HepG2 (cell line): ENCODE data around the gene BCORL1. TPM values are rescaled to one million over a fixed set of nuclear protein-coding genes. Genes with fewer than 3 reads are reported as not detected.

Experiments used
- AGO2 ChIP-seq: fragments of 200-400 bp; formaldehyde crosslinking; optimal IDR thresholded peaks from 2 replicates; pipeline ENCODE3; 2017; ENCODE audit warnings: mild to moderate bottlenecking, low read depth, low read length, moderate library complexity
- CAMTA2 ChIP-seq: sonication (generic); formaldehyde crosslinking; IDR thresholded peaks from 2 replicates; pipeline ENCODE4 v1.4.0; 2020; ENCODE audit warnings: mild to moderate bottlenecking, missing genetic modification reagents, borderline replicate concordance
- EP300 ChIP-seq, 3 experiments: sonication (generic) in 1 of 3; formaldehyde crosslinking in 1 of 3; IDR thresholded peaks; 2 replicates each; pipeline versions ENCODE4 v1.5.1 to v1.6.1; 2011 to 2020; ENCODE audit warnings: low read depth in 2 of 3, low read length in 2 of 3, borderline replicate concordance in 1 of 3, improper control_type of control experiment in 1 of 3, mild to moderate bottlenecking in 1 of 3, missing genetic modification reagents in 1 of 3, moderate library complexity in 1 of 3
- FOXC1 ChIP-seq: sonication (generic); formaldehyde crosslinking; IDR thresholded peaks from 2 replicates; pipeline ENCODE4 v1.8.0; 2022; ENCODE audit warnings: mild to moderate bottlenecking, missing genetic modification reagents, borderline replicate concordance
- HHEX ChIP-seq: IDR thresholded peaks from 2 replicates; pipeline ENCODE4 v1.6.1; 2016; ENCODE audit warnings: control low read depth
- MED1 ChIP-seq: sonication (generic); formaldehyde crosslinking; IDR thresholded peaks from 2 replicates; pipeline ENCODE4 v1.4.0; 2020; ENCODE audit warnings: missing genetic modification reagents
- NBN ChIP-seq: fragments of 450-650 bp; conservative IDR thresholded peaks from 2 replicates; pipeline ENCODE4 v1.6.1; 2017
- NCOA5 ChIP-seq: sonication (generic); formaldehyde crosslinking; IDR thresholded peaks from 2 replicates; pipeline ENCODE4 v1.4.0; 2020; ENCODE audit warnings: missing genetic modification reagents
- NFKB2 ChIP-seq: sonication (generic); formaldehyde crosslinking; IDR thresholded peaks from 2 replicates; pipeline ENCODE4 v1.4.0; 2020; ENCODE audit warnings: missing genetic modification reagents, borderline replicate concordance
- ONECUT2 ChIP-seq: sonication (generic); formaldehyde crosslinking; IDR thresholded peaks from 2 replicates; pipeline ENCODE4 v1.4.0; 2020; ENCODE audit warnings: missing genetic modification reagents
- RCOR2 ChIP-seq: IDR thresholded peaks from 2 replicates; pipeline ENCODE4 v1.6.1; 2016; ENCODE audit warnings: missing biosample characterization, missing genetic modification reagents
- SATB2 ChIP-seq: sonication (generic); formaldehyde crosslinking; IDR thresholded peaks from 2 replicates; pipeline ENCODE4 v1.5.0; 2020; ENCODE audit warnings: missing genetic modification reagents
- SMARCC2 ChIP-seq: fragments of 450-650 bp; IDR thresholded peaks from 2 replicates; pipeline ENCODE4 v1.6.1; 2017; ENCODE audit warnings: antibody characterized with exemption, mild to moderate bottlenecking
- SP1 ChIP-seq, 2 experiments: fragments of 450-650 bp in 1 of 2; sonication (generic) in 1 of 2; formaldehyde crosslinking in 1 of 2; IDR thresholded peaks; 2 replicates each; pipeline versions ENCODE4 v1.4.0 to v1.6.1; 2016 to 2020; ENCODE audit warnings: missing genetic modification reagents in 1 of 2
- ZFP36L1 ChIP-seq: sonication (generic); formaldehyde crosslinking; IDR thresholded peaks from 2 replicates; pipeline ENCODE4 v1.8.0; 2022; ENCODE audit warnings: mild to moderate bottlenecking, missing genetic modification reagents, moderate library complexity
- ZNF496 ChIP-seq: sonication (generic); formaldehyde crosslinking; IDR thresholded peaks from 2 replicates; pipeline ENCODE4 v1.8.1; 2023; ENCODE audit warnings: mild to moderate bottlenecking, moderate library complexity, missing genetic modification reagents; ENCODE audit not compliant: insufficient replicate concordance
- ZNF660 ChIP-seq: sonication (generic); formaldehyde crosslinking; IDR thresholded peaks from 2 replicates; pipeline ENCODE4 v1.5.1; 2020; ENCODE audit warnings: mild to moderate bottlenecking, low read depth, missing genetic modification reagents, borderline replicate concordance
- ZNF672 ChIP-seq: sonication (generic); formaldehyde crosslinking; IDR thresholded peaks from 2 replicates; pipeline ENCODE4 v1.8.1; 2022; ENCODE audit warnings: missing genetic modification reagents
- ZNF790 ChIP-seq: sonication (generic); formaldehyde crosslinking; IDR thresholded peaks from 2 replicates; pipeline ENCODE4 v1.8.0; 2022; ENCODE audit warnings: missing genetic modification reagents, mild to moderate bottlenecking, borderline replicate concordance
- polyA plus RNA-seq, 8 experiments: library from polyadenylated mRNA; depleted of rRNA in 3 of 8; stranded (reverse) in 7 of 8; unstranded in 1 of 8; fragments of >200 nt; fragmentation: Illumina TruSeq in 4 of 8; extraction: Trizol in 4 of 8; gene quantifications; 2 replicates each; pipeline versions ENCODE4 v1.2.1 to v1.2.3, GENCODE V29; 2011 to 2016; ENCODE audit warnings: low read depth in 4 of 8, missing spikeins in 1 of 8, mixed read lengths in 1 of 8; ENCODE audit not compliant: insufficient read depth in 1 of 8
- total RNA-seq, 5 experiments: library from RNA; depleted of rRNA; stranded (reverse); fragments of >200 nt; fragmentation: Illumina TruSeq; extraction: Trizol; gene quantifications; 2 replicates each; pipeline ENCODE4 v1.2.3, GENCODE V29; 2016; ENCODE audit warnings: low read depth in 1 of 5
- TF ChIP-seq, protein P1 (sequence below): sonication (generic); formaldehyde crosslinking; IDR thresholded peaks from 2 replicates; pipeline ENCODE4 v1.4.0; 2020; ENCODE audit warnings: mild to moderate bottlenecking, missing genetic modification reagents
- TF ChIP-seq, protein P2 (sequence below): sonication (generic); formaldehyde crosslinking; IDR thresholded peaks from 2 replicates; pipeline ENCODE4 v1.8.0; 2022; ENCODE audit warnings: missing genetic modification reagents, mild to moderate bottlenecking, inconsistent platforms, borderline replicate concordance
- TF ChIP-seq, protein P3 (sequence below): sonication (generic); formaldehyde crosslinking; IDR thresholded peaks from 2 replicates; pipeline ENCODE4 v1.4.0; 2020; ENCODE audit warnings: missing genetic modification reagents
- TF ChIP-seq, protein P4 (sequence below): sonication (generic); formaldehyde crosslinking; IDR thresholded peaks from 2 replicates; pipeline ENCODE4 v1.8.0; 2022; ENCODE audit warnings: missing genetic modification reagents, low read depth, mild to moderate bottlenecking, borderline replicate concordance
- TF ChIP-seq, protein P5 (sequence below): sonication (generic); formaldehyde crosslinking; IDR thresholded peaks from 2 replicates; pipeline ENCODE4 v1.4.0; 2020; ENCODE audit warnings: missing genetic modification reagents

Gene BCORL1
- total and polyA plus RNA-seq, 2 of the 13 experiments (the other 11 are each of a cell fraction or from before 2014, with no cell fraction given), result 0.67 to 1.4 TPM

DNA sequence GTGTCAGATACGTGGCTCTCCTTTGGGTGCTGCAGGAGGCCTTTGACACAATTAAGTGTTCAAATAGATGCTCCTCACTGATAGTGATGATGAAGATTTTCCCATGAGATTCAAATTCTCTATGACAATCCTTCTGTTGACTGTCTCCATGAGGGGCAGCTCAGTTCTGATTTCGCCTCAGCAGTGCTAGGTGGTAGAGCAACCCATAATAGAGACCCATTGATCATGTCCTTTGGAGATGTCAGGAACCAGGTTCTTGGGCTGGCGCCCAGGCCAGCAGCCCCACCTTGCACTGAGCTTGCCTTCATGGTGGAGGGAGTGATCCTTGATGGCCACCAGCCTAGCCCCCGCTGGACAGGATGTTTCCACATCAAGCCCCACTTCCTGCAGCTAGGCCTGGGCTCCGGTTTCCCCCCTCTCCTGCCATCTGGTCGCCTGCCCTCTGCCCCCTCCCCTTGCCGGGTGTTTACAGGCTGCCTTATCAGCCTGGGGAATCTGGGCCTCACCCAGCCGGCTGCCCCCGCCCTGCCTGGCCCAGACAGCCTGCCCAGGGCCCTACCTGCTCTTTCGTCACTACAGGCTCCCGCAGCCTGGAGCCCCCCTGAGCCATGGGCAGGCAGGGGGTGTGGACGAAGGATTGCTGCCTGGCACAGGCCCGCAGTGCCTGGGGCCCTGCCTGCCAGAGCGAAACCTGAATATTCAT is 115.2 kb downstream of the BCORL1 start (continued):
- TF ChIP-seq SMARCC2, result no peak
- TF ChIP-seq RCOR2 (CRISPR knock-in tag), result no peak
- no peak for TF ChIP-seq NBN
- TF ChIP-seq NCOA5 (CRISPR knock-in tag), result no peak
- no peak for TF ChIP-seq ONECUT2 (CRISPR knock-in tag)
- TF ChIP-seq, protein P1, sequence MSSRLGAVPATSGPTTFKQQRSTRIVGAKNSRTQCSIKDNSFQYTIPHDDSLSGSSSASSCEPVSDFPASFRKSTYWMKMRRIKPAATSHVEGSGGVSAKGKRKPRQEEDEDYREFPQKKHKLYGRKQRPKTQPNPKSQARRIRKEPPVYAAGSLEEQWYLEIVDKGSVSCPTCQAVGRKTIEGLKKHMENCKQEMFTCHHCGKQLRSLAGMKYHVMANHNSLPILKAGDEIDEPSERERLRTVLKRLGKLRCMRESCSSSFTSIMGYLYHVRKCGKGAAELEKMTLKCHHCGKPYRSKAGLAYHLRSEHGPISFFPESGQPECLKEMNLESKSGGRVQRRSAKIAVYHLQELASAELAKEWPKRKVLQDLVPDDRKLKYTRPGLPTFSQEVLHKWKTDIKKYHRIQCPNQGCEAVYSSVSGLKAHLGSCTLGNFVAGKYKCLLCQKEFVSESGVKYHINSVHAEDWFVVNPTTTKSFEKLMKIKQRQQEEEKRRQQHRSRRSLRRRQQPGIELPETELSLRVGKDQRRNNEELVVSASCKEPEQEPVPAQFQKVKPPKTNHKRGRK (CRISPR knock-in tag), result no peak
- TF ChIP-seq, protein P2, sequence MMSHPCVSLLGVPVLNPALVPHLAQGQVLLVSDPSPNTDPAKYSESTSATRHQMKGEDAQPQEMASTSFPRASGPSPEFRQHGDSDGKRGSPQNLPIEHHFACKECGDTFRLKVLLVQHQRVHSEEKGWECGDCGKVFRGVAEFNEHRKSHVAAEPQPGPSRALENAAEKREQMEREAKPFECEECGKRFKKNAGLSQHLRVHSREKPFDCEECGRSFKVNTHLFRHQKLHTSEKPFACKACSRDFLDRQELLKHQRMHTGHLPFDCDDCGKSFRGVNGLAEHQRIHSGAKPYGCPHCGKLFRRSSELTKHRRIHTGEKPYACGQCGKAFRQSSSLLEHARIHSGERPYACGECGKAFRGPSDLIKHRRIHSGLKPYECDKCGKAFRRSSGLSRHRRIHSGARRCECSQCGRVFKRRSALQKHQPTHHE, result no peak
- peak; percentile 56; the same call in 1 of the 2 replicates for TF ChIP-seq MED1 (CRISPR knock-in tag)
- no peak for TF ChIP-seq ZNF496 (CRISPR knock-in tag)
- TF ChIP-seq ZFP36L1 (CRISPR knock-in tag), result no peak
- no peak; a peak in 1 of 4 replicates for TF ChIP-seq EP300 (IDR thresholded peaks at IDR 0.05; ENCODE audit: low read depth in 2 of 2, low read length in 2 of 2)
- TF ChIP-seq EP300 (CRISPR knock-in tag; IDR thresholded peaks at IDR 0.05; ENCODE audit: borderline replicate concordance), result no peak
- no peak for TF ChIP-seq ZNF672 (CRISPR knock-in tag)
- TF ChIP-seq AGO2, result no peak
- no peak for TF ChIP-seq ZNF660 (CRISPR knock-in tag)
- TF ChIP-seq, protein P3, sequence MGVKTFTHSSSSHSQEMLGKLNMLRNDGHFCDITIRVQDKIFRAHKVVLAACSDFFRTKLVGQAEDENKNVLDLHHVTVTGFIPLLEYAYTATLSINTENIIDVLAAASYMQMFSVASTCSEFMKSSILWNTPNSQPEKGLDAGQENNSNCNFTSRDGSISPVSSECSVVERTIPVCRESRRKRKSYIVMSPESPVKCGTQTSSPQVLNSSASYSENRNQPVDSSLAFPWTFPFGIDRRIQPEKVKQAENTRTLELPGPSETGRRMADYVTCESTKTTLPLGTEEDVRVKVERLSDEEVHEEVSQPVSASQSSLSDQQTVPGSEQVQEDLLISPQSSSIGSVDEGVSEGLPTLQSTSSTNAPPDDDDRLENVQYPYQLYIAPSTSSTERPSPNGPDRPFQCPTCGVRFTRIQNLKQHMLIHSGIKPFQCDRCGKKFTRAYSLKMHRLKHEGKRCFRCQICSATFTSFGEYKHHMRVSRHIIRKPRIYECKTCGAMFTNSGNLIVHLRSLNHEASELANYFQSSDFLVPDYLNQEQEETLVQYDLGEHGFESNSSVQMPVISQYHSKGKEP, result no peak
- no peak for TF ChIP-seq HHEX (CRISPR knock-in tag)
- TF ChIP-seq, protein P4, sequence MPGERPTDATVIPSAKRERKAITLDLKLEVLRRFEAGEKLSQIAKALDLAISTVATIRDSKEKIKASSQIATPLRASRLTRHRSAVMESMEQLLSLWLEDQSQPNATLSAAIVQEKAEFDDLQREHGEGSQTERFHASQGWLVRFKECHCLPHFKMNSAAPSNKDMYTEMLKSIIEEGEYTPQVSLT (CRISPR knock-in tag), result no peak
- no peak for TF ChIP-seq NFKB2 (CRISPR knock-in tag)
- TF ChIP-seq SP1 (IDR thresholded peaks at IDR 0.05), result no peak
- no peak for TF ChIP-seq SP1 (CRISPR knock-in tag; IDR thresholded peaks at IDR 0.05)
- TF ChIP-seq ZNF790 (CRISPR knock-in tag), result no peak
- TF ChIP-seq FOXC1 (CRISPR knock-in tag), result no peak
- TF ChIP-seq SATB2 (CRISPR knock-in tag), result no peak
- TF ChIP-seq, protein P5, sequence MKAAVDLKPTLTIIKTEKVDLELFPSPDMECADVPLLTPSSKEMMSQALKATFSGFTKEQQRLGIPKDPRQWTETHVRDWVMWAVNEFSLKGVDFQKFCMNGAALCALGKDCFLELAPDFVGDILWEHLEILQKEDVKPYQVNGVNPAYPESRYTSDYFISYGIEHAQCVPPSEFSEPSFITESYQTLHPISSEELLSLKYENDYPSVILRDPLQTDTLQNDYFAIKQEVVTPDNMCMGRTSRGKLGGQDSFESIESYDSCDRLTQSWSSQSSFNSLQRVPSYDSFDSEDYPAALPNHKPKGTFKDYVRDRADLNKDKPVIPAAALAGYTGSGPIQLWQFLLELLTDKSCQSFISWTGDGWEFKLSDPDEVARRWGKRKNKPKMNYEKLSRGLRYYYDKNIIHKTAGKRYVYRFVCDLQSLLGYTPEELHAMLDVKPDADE (CRISPR knock-in tag), result no peak
- TF ChIP-seq CAMTA2, result no peak
